ENCODE results near the gene COL6A2.

The COL6A2 gene

DNA sequence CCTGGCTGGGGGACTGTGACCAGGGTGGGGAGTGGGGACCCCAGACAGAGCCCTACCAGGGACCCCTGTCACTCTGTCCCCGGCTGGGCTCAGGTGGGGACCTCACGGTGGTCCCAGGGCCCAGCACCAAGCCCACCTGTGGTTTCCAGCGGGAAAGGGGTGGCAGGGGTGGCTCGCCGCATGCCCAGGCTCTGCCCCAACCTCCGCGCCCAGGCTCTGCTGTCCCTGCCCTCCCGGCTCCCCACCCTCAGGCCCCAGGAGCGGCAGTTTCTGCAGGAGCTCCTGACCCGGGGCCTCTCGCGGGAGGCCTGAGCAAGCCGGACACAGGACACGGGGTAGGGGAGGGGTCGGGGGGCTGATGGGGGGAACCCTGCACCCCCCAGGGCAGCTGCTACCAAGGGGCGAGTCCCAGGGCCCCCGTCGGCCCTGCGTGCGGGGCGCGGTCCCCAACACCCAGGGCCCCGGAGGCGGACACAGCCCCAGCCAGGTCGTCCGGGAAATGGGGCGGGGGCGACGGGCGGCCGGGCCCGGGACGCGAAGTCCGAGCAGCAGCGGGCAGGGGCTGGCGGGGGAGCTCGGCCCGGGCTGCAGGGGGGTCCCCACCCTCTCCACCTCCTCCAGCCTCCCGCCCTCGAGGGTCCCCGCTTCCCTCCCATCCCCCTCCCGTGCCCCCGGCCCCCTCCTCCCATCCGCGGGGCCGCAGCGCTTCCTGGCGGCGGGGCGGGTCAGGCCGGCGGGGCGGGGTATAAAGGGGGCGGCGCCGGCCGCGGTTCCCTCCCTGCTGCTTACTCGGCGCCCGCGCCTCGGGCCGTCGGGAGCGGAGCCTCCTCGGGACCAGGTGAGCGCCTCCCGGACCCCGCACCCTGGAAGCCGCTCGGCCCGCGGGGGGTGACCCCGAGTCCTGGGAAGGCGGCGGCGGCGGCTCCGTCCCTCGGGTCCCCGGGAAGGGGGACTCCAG, at the start of gene COL6A2:
Gene COL6A2 (plus strand): TSS at position 777 of the 958 bp plus-strand sequence.
- Mint-ChIP-seq H3K27ac (no peak within 1 kb of the TSS), H3K4me1 (peaks cover 11% of the 10 kb centered on the region), H3K4me3 (peak within 1 kb of the TSS; percentile 79 to 80), H3K9me3 (peaks cover 5 to 6% of the 10 kb centered on the region in 2 donors), H3K27me3 (peaks cover 28% of the 10 kb centered on the region)
- DNase-seq (peak; percentile 56 to 58), ATAC-seq (peak; percentile 85)

DNA sequence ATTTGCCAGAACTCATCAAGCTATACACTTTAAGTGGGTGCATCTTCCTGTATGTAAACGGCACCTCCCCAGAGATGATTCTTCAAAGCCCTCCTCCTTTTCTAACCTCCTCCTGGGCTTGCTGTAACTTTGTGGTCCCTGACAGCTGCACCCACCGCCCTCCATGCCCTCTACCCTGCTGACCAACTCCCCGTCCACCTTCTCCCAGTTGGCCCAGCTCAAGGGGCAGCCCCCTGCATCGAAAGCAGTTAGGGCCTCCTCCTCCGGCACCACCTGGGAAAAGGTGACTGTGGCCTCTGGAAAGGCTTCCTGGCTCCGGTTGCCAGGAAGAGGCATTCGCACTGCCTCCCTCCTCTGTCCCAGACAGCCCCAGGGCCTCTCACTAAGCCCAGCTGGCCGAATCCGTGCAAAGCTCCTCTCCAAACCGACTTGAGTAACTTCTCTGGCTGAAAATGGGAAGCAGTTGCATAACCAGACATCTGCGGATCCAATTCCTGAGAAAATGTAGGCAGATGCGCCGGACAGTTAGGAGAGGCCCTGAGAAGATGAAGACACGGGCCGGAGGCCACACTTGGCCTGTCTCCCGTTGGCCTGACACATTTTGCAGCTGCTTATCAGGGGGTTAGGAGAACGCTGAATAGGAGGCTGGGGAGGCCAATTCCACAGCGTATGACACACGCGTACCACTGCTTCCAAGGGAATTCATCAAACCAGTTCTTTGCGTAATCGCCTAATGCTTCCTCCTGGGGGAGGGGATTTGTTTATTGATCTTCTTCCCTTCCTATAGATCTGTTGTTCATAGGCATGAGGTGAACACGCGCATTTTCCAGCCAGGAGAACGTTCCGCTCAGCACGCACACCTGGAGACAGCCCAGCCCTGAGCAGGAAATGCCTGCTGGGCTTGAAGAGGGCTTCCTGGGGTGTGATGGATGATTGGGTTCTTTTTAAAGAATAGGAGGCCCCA, 48.7 kb upstream of the COL6A2 start:
- Mint-ChIP-seq H3K4me3 (no peak overlapping the region), H3K4me1 (peaks cover 14% of the 10 kb centered on the region), H3K27ac (no peak overlapping the region), H3K9me3 (no peaks in the 10 kb centered on the region), H3K27me3 (no peaks in the 10 kb centered on the region)
- DNase-seq (no peak), ATAC-seq (no peak)

DNA sequence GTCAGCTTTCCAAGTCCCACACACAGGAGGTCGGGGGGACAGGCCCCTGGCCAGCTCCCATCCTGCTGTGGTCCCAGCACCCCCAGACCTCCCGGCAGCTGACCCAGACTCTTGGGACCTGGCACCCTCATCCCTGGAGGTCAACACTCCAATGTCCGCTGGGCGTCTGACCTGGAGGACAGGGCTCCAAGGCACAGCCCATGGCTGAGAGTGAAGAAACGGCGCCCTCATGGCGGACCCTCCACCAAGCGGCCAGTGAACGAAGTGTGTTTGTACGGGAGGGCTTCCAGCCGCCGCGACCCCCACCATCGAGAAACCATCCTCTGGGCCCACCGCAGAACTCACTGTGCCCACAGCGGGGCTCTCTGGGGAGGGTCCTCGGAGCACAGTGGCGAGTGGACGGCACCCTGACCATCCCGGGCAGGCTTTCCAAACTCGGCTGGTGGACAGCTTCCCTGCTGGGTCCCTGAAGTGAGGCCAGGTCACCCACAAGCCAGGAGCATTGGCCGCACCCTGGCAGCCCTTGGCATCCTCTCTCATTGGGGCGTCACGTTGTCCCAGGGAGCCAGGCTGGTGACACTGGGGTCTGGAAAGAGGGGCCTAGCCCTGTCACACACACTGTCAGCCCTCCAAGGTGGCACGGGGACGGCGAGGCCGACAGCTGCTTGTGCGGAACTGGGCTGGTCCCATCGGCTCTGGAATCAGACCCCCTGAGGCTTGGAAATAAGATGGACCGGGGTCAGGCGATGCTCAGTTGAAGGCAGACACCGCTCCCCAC, 47.8 kb upstream of the COL6A2 start:
- Mint-ChIP-seq H3K4me1 (peaks cover 18% of the 10 kb centered on the region), H3K9me3 (no peaks in the 10 kb centered on the region), H3K27ac (no peak overlapping the region), H3K27me3 (no peaks in the 10 kb centered on the region), H3K4me3 (no peak overlapping the region)
- ATAC-seq, result no peak
- DNase-seq, result peak in 1 of 2 donors; percentile 7

DNA sequence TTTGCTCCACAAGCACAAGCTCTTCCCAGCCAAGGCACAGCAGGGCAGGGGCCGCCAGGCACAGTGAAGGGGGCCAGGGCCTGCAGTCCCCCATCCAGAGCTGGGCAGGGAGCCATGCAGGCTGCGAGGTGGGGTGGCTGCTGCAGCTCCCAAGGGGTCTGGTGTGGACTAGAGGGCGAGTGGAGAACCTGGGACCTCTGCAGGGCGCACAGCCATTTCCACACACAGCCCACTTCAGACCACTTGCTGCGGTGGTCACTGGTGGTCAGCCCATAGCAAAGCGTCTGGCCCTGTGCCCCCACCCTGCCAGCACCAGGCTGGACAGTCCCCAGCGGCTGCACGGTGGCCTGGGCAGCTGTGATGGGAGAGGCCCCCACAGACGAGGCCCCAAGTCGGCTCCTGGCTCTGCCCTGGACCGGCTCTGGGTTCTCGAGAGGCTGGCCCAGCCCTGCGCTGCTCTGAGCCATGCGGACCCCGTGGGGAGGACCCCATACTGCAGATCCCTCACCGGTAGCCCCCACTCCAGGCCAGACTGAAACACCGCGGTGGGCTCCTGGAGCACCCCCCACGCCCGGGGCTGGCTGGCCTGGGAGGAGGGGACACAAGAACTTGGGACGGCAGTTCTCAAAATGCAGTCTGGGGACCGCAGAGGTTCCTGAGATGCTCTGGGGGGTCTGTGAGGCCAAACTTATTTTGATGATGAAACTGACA, 47.1 kb upstream of the COL6A2 start:
- peak in 1 of 2 donors; percentile 7 for DNase-seq
- Mint-ChIP-seq H3K27me3 (no peaks in the 10 kb centered on the region), H3K27ac (no peak overlapping the region), H3K9me3 (no peaks in the 10 kb centered on the region), H3K4me3 (no peak overlapping the region), H3K4me1 (peaks cover 19% of the 10 kb centered on the region)
- ATAC-seq, result no peak

DNA sequence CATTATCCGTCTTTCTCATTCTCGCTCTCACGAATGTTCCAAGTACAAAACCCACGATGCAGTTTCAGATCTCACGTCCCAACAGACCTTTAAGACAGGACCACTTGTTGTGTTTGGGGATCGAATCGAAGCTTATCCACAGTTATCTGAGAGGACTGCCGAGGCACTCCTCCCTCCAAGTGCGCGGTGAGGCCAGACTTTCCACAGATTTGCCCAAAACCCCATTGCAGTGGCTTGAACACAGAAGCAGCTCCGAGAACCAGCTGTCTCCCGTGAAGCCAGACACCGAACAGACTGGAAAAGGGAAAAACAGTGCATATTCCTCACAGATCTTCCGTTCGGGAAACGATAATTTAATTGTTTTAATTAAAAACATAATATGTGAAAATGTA, 46.5 kb upstream of the COL6A2 start:
- H3K4me1 Mint-ChIP-seq, result peaks cover 25% of the 10 kb centered on the region
- no peak overlapping the region for H3K27ac Mint-ChIP-seq

DNA sequence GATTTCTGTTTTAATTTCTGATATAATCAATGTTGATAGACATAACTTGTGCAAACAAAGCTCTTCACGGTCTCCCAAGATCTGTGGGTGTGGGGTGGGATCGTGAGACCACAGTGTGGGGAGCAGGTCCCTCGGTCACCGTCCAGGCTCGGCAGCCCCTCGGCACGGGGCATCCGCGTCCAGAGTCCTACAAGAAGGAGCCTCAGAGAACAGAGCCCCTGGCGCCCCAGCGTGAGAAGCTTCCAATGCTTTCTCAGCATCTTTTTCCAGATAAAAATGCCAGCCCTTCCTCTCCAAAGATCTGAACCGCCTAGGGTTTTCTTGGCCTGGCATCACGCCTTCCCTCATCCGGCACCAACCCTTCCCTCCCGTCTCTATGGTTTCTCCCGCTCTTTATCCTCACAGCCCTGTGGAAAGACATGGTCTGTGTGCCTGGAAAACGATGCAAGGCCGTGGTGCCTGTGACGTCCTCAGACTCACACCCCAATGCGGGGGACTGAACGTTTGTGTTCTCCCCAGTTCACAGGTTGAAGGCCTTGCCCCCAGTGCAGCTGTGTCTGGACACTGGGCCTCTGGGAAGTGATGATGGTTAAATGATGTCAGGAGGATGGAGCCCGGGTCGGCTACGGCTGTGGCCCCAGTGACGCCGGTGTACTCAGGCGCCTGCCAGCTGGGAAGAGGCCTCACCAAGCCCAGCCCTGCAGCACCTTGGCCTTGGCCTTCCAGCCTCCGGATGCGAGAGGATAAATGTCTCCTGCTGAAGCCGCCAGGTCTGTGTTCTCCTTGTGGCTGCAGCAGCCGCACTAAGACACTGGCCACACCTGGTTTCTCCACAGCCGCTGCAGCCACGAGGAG, 45.9 kb upstream of the COL6A2 start:
- ATAC-seq, result no peak
- Mint-ChIP-seq H3K4me1 (peaks cover 31% of the 10 kb centered on the region), H3K9me3 (no peaks in the 10 kb centered on the region), H3K27me3 (no peaks in the 10 kb centered on the region), H3K27ac (no peak overlapping the region), H3K4me3 (no peak overlapping the region)
- DNase-seq, result peak in 1 of 2 donors; percentile 9

More for the DNA sequence above, 46.5 kb upstream of the COL6A2 start:
- no peaks in the 10 kb centered on the region for H3K9me3 Mint-ChIP-seq
- DNase-seq, result no peak
- no peak for ATAC-seq
- no peaks in the 10 kb centered on the region for H3K27me3 Mint-ChIP-seq
- H3K4me3 Mint-ChIP-seq, result no peak overlapping the region

DNA sequence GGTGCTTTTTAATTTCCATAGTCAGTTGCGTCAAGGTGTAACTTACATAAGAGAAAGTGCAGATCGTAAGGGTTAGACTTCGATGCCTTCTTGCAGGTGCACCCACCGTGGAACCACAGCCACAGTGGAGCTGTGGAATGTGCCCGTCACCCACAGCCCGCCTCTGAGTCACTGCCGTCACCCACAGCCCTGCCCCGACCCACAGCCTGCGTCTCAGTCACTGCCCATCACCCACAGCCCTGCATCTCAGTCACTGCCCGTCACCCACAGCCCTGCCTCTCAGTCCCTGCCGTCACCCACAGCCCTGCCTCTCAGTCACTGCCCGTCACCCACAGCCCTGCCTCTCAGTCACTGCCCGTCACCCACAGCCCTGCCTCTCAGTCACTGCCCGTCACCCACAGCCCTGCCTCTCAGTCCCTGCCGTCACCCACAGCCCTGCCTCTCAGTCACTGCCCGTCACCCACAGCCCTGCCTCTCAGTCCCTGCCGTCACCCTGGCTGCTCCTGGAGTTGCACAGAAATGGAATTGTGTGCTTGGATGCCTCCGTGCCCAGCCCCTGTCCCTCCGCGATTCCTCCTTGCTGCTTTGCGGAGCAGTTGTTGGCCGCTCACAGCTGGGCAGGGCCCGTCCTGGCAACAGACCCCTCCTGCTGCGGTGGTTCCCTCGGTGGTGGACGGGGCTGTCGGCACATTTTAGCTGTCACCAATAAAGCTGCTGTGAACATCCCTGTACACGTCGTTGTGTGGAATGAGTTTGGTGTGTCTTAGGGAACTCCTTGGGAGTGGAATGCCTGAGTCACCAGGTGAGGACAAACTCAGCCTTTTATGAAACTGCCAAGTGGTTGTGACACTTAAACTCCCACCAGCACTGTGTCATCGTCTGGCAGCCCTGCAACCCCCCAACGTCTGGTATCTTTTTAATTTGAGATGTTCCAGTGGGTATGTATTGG, 44.9 kb upstream of the COL6A2 start:
- Mint-ChIP-seq H3K4me3 (peak overlapping the region in 1 of 2 donors; percentile 5), H3K9me3 (no peaks in the 10 kb centered on the region)
- peak; percentile 69 for ATAC-seq

DNA sequence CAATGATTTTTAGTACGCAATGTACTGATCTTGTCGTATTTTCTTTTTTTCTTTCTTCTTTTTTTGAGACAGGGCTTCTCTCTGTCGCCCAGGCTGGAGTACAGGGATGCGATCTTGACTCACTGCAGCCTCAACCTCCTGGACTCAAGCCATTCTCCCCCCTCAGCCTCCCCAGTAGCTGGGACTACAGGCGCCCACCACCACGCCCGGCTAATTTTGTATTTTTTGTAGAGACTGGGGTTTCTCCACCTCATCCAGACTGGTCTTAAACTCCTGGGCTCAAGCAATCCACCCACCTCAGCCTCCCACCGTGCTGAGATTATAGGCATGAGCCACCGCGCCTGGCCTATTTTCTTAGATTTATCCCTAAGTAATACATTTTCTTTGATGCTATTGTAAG, 43.9 kb upstream of the COL6A2 start:
- no peak for DNase-seq
- H3K4me1 Mint-ChIP-seq, result peaks cover 51% of the 10 kb centered on the region
- H3K4me3 Mint-ChIP-seq, result peak overlapping the region; percentile 0 to 22
- H3K9me3 Mint-ChIP-seq, result peaks cover 0 to 7% of the 10 kb centered on the region in 2 donors
- no peaks in the 10 kb centered on the region for H3K27me3 Mint-ChIP-seq
- no peak overlapping the region for H3K27ac Mint-ChIP-seq
- ATAC-seq, result no peak

More for the DNA sequence above, 44.9 kb upstream of the COL6A2 start:
- Mint-ChIP-seq H3K27me3 (no peaks in the 10 kb centered on the region), H3K27ac (peak overlapping the region; percentile 33 to 69), H3K4me1 (peaks cover 41% of the 10 kb centered on the region)
- peak; percentile 51 to 62 for DNase-seq

DNA sequence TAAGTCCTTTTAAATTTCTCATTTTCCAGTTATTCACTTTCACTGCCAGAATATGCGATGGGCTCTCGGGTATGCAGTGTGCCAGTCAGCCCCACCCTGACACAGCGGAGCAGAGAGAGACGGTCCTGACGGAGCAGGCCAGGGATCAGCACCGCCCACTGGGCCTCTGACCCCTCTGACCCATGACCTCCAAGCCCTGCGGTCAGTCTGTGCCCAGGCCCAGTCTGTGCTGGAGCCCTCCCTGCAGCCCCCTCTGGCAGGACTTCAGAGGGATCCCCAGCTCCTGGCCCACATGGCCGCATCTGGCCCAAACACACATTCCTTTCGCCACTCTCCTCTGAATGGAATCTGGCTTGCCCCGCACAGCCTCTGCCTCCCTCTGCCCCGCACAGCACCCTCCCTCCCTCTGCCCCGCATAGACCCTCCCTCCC, 43.4 kb upstream of the COL6A2 start:
- H3K9me3 Mint-ChIP-seq, result peaks cover 3 to 11% of the 10 kb centered on the region in 2 donors
- DNase-seq (no peak), ATAC-seq (no peak)
- peak overlapping the region; percentile 0 to 22 for H3K4me3 Mint-ChIP-seq
- H3K27ac Mint-ChIP-seq, result no peak overlapping the region
- no peaks in the 10 kb centered on the region for H3K27me3 Mint-ChIP-seq
- H3K4me1 Mint-ChIP-seq, result peaks cover 56% of the 10 kb centered on the region

DNA sequence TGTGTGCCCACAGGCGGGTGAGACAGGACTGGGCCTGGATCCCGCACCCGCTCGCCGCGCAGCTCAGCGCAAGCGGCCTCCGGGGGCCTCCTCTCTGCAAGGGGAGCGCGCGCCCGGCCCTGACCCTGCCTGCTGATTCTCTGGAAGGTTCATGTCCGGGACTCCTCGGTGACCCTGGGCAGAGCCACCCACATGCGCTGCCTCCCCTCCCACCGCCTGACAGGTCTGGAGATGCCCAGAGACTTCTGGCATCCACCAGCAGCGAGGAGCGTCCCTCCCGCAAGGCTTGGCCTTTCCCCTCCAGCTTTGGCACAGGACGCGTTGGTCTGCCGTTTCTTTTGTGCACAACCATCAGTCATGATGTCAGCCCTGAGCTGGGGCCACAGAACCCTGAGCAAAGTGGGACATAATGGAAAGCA, 42.0 kb upstream of the COL6A2 start:
- Mint-ChIP-seq H3K4me1 (peaks cover 70% of the 10 kb centered on the region), H3K27ac (no peak overlapping the region), H3K4me3 (no peak overlapping the region)

DNA sequence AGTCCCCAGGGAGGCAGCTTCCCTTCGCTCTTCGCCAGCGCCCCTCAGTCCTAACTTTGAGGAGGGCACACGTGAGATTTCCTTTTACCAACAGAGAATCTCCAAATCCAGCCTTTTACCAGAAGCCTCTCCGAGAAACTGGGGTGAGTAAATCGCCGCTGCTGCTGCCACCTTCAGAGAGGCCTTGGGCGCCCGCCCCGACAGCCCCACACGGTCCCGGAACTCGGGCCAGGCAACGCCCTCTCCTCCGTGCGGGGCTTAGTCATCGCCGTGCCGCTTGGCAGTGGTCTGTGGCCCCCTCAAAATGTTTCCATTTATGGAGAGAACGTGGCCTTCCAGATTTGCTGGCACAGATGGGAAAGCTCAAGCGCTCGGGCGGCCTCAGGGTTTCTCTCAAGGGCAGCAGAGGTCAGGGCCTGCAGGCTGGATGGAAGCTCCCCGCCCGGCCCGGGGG, 41.4 kb upstream of the COL6A2 start:
- peak; percentile 33 to 36 for DNase-seq
- Mint-ChIP-seq H3K27ac (no peak overlapping the region), H3K27me3 (no peaks in the 10 kb centered on the region), H3K9me3 (peaks cover 3 to 11% of the 10 kb centered on the region in 2 donors), H3K4me1 (peaks cover 76% of the 10 kb centered on the region), H3K4me3 (peak overlapping the region in 1 of 2 donors; percentile 30)
- peak; percentile 21 for ATAC-seq

More for the DNA sequence above, 42.0 kb upstream of the COL6A2 start:
- Mint-ChIP-seq H3K27me3 (no peaks in the 10 kb centered on the region), H3K9me3 (peaks cover 3 to 11% of the 10 kb centered on the region in 2 donors)
- peak in 1 of 2 donors; percentile 8 for DNase-seq
- ATAC-seq, result no peak

DNA sequence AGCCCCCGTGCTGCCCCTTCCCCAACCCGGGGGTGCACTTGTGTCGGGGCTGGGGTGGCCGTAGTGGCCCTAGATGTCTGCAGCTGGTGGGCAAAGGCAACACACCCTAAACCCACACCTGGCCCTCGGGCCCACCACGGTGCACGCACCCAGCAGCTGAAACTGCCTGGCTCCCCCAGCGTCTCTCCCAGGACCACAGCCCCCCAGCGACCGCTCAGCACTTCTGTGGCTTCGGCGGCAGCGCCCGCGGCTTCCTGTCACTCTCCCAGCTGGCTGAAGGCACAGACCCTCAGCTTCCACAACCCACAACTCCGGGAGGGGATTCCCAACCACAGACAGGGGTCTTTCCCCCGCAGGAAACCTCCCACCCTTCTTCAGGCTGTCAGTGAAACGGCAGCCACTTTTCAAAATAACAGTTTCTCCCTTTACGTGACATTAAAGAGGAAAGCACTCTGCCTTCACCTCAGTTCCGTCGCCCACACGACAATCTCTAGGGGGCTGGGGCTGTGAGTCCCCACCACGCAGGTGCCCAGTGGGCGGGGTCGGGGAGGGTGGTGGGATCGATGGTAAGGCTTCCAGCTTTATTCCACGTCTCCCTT, 40.7 kb upstream of the COL6A2 start:
- DNase-seq, result peak; percentile 54 to 69
- Mint-ChIP-seq H3K27ac (peak overlapping the region; percentile 87 to 91), H3K4me1 (peaks cover 83% of the 10 kb centered on the region), H3K9me3 (peaks cover 3 to 11% of the 10 kb centered on the region in 2 donors), H3K27me3 (no peaks in the 10 kb centered on the region), H3K4me3 (peak overlapping the region; percentile 60 to 86)
- ATAC-seq, result peak; percentile 46

Measured in stimulated activated naive CD8-positive, alpha-beta T cell treated with anti-CD3 and anti-CD28 coated beads, Interleukin-15, amount 100 ng/mL, for 72 hours (primary cell).